ENCODE measurements around the gene MAGI2.

The MAGI2 gene

DNA sequence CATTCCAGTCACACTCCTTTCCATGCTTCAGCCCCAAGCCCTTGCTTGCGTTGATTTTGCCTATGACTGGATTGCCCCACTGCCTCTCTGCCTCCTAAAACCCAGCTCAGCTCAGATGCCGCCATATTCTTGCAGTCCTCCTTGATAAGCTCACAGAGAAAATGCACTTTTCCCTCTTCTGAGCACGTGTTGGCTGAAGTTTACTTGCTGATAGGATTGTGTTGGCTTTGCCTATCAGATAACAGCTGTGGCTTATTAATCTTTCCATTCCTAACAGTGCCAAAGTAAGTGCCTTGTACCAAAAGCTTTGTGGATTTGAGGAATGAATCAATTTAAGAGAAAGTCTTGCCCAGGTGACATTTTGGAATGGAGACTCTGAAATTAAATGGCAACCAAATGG, 1405.7 kb downstream of the MAGI2 start:
- ATAC-seq (replicated peaks) = no peak
- no peak for DNase-seq
- Mint-ChIP-seq H3K4me1 (no peaks in the 10 kb centered on the region), H3K4me3 (no peak overlapping the region), H3K36me3 (no peaks in the 10 kb centered on the region), H3K27me3 (peaks cover 0 to 8% of the 10 kb centered on the region in 2 donors), H3K27ac (peak overlapping the region; percentile 28), H3K9me3 (no peaks in the 10 kb centered on the region)

DNA sequence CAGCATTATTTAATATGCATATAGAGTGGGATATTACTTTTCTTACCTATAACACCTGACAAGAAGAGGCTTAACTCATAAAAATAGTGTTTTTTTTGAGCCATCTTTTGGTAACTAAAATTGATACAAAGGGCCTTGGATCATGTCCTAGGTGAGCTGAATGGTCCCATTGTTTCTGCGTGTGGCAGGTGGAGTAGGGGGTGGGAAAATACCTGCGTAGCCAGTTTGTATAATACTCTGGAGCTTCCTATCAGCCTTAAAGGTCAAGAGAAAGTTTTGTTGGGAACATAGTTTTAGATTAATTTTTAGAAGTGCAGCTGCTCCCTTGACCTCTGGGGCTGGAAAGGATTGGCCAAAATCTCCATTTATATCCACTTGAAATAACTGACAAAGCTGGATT, 1410.3 kb downstream of the MAGI2 start:
- H3K9me3 Mint-ChIP-seq = no peaks in the 10 kb centered on the region
- no peak overlapping the region for H3K4me3 Mint-ChIP-seq
- no peak for ATAC-seq (replicated peaks)
- peaks cover 13 to 25% of the 10 kb centered on the region in 2 donors for H3K27me3 Mint-ChIP-seq
- H3K36me3 Mint-ChIP-seq = no peaks in the 10 kb centered on the region
- no peak for DNase-seq
- H3K4me1 Mint-ChIP-seq = peaks cover 0 to 7% of the 10 kb centered on the region in 2 donors
- no peak overlapping the region for H3K27ac Mint-ChIP-seq

DNA sequence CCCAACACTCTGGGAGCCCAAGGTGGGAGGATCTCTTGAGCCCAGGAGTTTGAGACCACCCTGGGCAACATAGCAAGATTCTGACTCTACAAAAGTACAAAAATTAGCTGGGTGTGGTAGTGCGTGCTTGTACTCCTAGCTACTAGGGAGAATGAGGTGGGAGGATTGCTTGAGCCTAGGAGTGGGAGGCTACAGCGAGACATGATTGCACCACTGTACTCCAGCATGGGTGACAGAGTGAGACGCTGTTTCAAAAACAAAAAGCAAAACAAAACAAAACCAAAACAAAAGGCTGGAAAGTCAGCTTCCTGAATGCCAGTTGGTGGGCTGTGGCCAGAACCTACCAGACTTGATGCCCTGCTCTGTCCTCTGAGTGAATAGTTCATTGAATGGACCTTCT, 1412.0 kb downstream of the MAGI2 start:
- H3K4me3 Mint-ChIP-seq = no peak overlapping the region
- no peak overlapping the region for H3K27ac Mint-ChIP-seq

DNA sequence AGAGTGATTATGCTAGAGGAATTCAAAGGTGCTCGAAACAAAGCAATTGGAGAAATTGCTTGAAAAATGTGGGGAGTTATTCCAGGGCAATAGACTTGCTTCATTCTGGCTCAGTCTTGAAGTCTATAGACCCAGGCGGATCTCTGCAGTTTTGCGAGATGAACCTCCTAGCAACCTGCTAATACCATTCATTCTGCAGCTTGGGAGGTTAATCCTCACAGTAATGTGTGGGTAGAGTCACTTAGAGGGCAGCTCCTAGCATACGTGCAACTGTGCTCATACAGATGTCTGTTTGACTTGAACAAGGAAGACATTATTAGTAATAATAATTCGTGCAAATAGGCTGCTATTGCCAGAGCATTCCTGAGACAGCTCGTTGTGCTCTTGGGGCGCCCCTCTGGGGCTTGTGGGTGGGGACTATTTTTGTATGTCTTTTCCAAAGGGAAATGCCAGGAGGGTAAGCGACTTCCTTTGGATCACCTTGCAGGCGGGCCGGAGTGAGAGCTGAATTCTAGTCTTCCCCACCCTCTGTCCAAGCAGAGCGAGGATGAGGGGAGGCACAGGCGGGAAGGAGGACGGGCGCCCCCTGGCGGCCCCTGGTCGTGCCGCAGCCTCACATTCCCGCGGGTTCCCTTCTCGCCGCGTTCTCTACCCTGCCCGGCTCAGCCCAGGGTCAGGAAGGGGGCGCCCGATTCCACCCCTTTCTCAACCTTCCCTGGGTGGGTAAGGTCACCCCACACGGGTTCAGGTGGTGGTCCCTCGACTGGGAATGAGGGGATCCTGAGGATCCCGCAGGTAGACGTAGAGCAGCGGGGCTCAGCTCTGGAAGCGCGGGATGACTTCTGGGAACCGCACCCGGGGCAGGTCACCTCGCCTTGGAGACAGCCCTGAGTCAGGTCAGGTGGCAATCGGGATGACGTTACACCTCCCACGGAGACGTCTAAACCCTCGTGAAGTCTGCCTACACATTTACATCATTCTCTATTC, 1413.4 kb downstream of the MAGI2 start:
- Mint-ChIP-seq H3K27ac (no peak overlapping the region), H3K4me1 (peaks cover 0 to 7% of the 10 kb centered on the region in 2 donors), H3K27me3 (peaks cover 18 to 29% of the 10 kb centered on the region in 2 donors), H3K4me3 (no peak overlapping the region), H3K36me3 (no peaks in the 10 kb centered on the region), H3K9me3 (no peaks in the 10 kb centered on the region)
- DNase-seq (no peak), ATAC-seq (replicated peaks) (peak; percentile 75 to 77)

More for the DNA sequence above, 1412.0 kb downstream of the MAGI2 start:
- Mint-ChIP-seq H3K9me3 (no peaks in the 10 kb centered on the region), H3K4me1 (peaks cover 0 to 7% of the 10 kb centered on the region in 2 donors), H3K36me3 (no peaks in the 10 kb centered on the region), H3K27me3 (peaks cover 17 to 25% of the 10 kb centered on the region in 2 donors)
- no peak for DNase-seq
- ATAC-seq (replicated peaks) = no peak

DNA sequence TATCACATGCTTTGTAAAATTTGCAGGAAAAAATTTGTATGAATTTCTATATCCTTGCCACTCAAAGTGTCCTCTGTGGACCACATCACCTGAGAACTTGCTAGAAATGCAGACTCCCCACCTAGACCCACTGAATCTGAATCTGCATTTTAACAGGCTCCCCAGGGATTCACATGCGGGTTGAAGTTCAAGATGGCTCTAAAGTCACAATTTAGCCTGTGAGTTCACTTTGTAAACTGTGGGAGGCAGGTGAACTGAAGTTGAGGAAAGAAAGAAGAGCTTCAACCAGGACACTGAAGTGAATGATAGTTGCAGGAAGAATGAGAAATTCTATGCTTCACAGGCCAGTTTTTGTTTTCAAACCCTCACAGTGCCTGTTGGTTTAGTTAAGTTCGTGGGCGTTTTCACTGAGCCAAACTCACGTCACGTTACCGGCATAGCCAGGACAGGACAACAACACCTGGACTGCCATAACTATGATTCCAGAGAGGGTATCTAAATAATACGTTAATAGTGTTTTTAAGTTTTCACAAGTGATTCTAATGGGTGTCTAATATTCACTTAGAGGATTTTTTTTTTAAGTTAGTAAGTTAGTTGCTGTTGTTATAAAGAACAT, 1414.9 kb downstream of the MAGI2 start:
- peaks cover 0 to 7% of the 10 kb centered on the region in 2 donors for H3K4me1 Mint-ChIP-seq
- no peak overlapping the region for H3K27ac Mint-ChIP-seq
- DNase-seq = no peak
- H3K4me3 Mint-ChIP-seq = no peak overlapping the region
- no peak for ATAC-seq (replicated peaks)
- no peaks in the 10 kb centered on the region for H3K9me3 Mint-ChIP-seq
- H3K36me3 Mint-ChIP-seq = no peaks in the 10 kb centered on the region
- H3K27me3 Mint-ChIP-seq = peaks cover 23 to 32% of the 10 kb centered on the region in 2 donors

DNA sequence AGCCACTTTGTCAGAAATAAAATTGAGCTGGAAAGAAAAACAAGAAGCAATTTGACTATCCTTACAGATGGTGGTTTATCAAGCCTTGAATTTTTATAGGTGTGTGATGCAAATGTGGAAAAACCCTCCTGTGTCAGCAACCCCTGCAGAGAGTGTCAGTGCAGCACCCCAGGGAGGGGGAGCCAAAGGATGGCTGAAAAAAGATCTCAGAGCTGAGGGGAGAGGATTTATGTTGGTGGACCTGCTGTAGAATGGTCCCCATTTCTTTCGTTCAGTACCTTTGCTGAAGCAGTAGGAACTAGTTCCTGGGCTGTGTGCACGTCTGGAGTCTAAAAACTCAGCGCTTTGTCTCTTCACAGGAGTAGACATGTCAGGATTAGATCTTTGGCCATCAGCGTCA, 1415.9 kb downstream of the MAGI2 start:
- no peak for DNase-seq
- Mint-ChIP-seq H3K27me3 (peaks cover 31 to 42% of the 10 kb centered on the region in 2 donors), H3K9me3 (no peaks in the 10 kb centered on the region), H3K36me3 (no peaks in the 10 kb centered on the region), H3K27ac (no peak overlapping the region), H3K4me3 (no peak overlapping the region), H3K4me1 (peaks cover 0 to 7% of the 10 kb centered on the region in 2 donors)
- no peak for ATAC-seq (replicated peaks)

DNA sequence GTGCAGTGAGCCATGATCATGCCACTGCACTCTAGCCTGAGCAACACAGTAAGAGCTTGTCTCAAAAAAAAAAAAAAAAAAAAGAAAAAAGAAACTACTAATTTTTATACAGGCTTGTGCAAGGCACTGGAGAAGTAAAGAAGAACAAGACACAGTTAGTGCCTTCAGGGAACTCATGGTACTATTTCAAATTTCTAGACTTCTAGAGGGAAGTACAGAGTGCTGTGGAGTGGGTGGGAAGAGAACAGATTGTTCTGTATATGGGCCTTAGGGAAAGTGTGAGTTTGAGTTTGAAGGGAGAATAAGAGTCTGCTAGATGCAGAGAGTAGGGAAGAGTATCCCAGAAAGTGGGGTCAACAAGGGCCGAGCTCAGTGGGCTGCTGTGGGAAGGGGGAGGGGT, 1420.1 kb downstream of the MAGI2 start:
- no peak for DNase-seq
- no peak for ATAC-seq (replicated peaks)
- no peaks in the 10 kb centered on the region for H3K36me3 Mint-ChIP-seq
- H3K4me1 Mint-ChIP-seq = no peaks in the 10 kb centered on the region
- peaks cover 21 to 30% of the 10 kb centered on the region in 2 donors for H3K27me3 Mint-ChIP-seq
- H3K27ac Mint-ChIP-seq = no peak overlapping the region
- no peak overlapping the region for H3K4me3 Mint-ChIP-seq
- H3K9me3 Mint-ChIP-seq = no peaks in the 10 kb centered on the region

DNA sequence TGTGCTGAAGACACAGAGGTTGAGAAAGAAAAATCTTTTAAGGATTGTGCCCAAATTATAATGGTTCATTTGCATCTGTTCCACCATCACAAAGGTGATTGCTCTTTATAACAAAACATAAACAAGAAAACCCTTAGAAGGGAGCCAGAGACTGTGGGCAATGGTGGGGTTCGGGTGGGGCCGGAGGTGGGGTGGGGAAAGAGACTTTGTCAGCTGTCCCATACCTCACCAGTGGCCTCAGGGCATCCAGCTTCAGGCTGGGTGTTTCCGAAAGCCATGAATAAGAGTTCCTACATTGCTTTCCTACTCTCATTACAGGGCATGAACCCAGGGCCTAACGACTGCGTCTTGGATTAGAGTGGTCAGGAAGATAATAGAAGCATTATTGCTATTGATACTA, 1427.0 kb downstream of the MAGI2 start:
- no peak overlapping the region for H3K4me3 Mint-ChIP-seq
- no peak overlapping the region for H3K27ac Mint-ChIP-seq
- no peaks in the 10 kb centered on the region for H3K4me1 Mint-ChIP-seq
- H3K36me3 Mint-ChIP-seq = no peaks in the 10 kb centered on the region
- DNase-seq = no peak
- no peaks in the 10 kb centered on the region for H3K9me3 Mint-ChIP-seq
- ATAC-seq (replicated peaks) = no peak
- no peaks in the 10 kb centered on the region for H3K27me3 Mint-ChIP-seq

DNA sequence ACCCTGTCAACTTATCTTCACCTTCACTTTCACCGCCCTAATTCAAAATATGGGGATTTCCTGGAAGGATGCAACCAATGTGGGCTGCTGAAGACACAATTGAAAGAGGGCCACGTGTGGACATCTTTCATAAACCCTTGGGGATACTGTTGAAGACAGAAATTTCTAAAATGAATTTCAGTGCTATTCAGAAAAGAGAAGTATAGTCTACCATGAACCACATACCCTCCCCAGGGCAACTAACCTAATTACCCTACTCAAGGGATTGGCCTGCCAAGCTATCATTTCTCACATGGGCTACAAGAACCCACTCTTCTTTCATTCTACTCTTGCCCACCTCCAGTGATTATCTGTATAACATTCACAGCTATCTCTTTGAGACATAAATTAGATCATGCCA, 1428.9 kb downstream of the MAGI2 start:
- no peak overlapping the region for H3K4me3 Mint-ChIP-seq
- H3K36me3 Mint-ChIP-seq = no peaks in the 10 kb centered on the region
- no peaks in the 10 kb centered on the region for H3K27me3 Mint-ChIP-seq
- no peak for DNase-seq
- H3K4me1 Mint-ChIP-seq = peaks cover 2 to 8% of the 10 kb centered on the region in 2 donors
- peak; percentile 63 to 68 for ATAC-seq (replicated peaks)
- H3K27ac Mint-ChIP-seq = no peak overlapping the region
- H3K9me3 Mint-ChIP-seq = no peaks in the 10 kb centered on the region

DNA sequence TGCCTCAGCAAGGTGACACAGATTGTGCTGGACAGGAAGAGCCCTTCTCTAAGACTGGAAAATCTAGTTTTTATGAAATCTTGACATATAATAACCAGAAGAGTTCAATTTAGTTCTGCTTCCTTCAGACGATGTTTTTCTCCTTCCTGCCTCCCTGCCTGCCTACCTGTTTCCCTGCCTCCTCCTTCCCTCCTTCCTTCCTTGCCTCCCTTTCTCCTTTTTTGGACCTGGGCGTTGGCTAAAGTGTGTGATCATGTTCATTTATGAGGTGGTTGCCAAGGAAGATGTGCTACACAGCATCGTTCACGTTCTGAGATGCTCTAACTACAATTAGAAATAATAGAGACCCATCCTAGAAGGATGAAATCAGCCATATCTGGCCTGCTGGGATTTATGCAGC, 1430.3 kb downstream of the MAGI2 start:
- Mint-ChIP-seq H3K27ac (no peak overlapping the region), H3K9me3 (no peaks in the 10 kb centered on the region), H3K4me3 (no peak overlapping the region), H3K36me3 (no peaks in the 10 kb centered on the region), H3K27me3 (peaks cover 0 to under 1% of the 10 kb centered on the region in 2 donors), H3K4me1 (peaks cover 4 to 15% of the 10 kb centered on the region in 2 donors)
- ATAC-seq (replicated peaks) (no peak), DNase-seq (no peak)

DNA sequence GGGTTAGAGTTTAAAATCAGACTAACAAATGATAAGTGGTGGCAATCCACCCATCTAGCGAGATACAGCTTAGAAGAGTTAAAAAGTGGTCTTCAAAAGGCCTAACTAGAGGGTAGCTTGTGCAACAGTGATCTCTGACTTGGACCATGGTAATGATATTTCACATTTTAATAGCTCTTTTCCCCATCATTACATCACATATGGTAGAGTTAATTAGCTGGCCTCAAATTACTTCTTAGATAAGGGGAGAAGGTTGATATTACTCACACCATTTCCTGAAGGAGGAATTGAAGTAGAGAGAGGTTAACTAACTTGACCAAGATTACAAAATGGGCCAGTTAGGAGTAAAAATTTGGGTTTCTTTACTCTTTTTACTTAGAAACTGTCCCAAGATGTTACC, 1431.3 kb downstream of the MAGI2 start:
- Mint-ChIP-seq H3K9me3 (no peaks in the 10 kb centered on the region), H3K4me1 (peaks cover 8 to 15% of the 10 kb centered on the region in 2 donors), H3K4me3 (no peak overlapping the region), H3K27ac (no peak overlapping the region), H3K36me3 (no peaks in the 10 kb centered on the region), H3K27me3 (peaks cover 6 to 7% of the 10 kb centered on the region in 2 donors)
- ATAC-seq (replicated peaks) (no peak), DNase-seq (no peak)

DNA sequence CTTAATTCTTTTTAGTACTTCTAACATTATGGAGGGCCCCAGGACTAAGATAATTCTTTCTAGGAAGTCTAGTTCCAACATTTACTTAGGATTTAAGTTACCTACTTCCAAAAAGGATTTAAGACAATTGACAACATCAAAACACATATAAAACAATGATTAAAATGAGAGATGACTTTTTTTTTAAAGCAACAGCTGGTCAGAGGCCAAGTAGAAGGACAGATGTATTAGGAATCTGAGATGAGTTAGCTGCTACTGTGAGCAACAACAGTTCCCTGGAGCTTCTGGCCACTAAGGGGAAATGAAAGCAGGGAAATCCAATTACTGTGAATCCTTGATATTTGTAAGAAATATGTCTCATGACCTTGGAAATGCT, 1432.6 kb downstream of the MAGI2 start:
- Mint-ChIP-seq H3K36me3 (no peaks in the 10 kb centered on the region), H3K4me3 (no peak overlapping the region), H3K27me3 (peaks cover 6 to 7% of the 10 kb centered on the region in 2 donors), H3K4me1 (peaks cover 8 to 15% of the 10 kb centered on the region in 2 donors), H3K27ac (peak overlapping the region; percentile 92), H3K9me3 (no peaks in the 10 kb centered on the region)
- ATAC-seq (replicated peaks) = no peak
- no peak for DNase-seq

DNA sequence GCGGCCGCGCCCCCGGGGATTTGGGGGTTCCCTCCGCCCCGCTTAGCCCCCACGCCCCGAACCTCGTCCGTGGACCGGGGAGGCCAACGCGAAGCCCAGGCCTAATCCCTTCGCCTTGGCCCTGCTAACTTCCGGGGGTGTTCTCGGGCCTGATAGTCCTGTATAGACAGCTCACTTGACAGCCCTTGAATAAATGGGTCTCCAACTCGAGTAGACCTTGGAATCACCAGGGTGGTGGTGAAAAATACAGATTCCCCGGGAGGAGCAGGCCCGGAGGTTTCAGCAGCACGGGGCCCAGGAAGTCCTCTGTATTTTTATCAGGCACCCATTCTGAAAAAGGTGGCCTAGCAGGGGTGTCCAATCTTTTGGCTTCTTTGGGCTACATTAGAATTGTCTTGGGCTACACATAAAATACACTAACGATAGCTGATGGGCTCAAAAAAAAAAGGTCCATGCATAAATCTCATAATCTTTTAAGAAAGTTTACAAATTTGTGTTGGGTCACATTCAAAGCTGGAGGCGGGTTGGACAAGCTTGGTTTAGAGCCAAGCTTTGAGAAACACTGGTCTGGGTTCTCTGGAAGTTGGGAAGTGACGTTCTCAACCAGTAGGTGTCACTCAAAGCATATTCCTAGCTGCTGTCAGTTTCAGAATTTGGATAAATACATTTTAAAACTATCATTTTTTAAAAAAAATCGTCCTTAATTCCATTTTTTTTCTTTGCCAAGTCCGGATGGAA, 1433.2 kb downstream of the MAGI2 start:
- Mint-ChIP-seq H3K4me1 (peaks cover 8 to 15% of the 10 kb centered on the region in 2 donors), H3K27ac (peak overlapping the region; percentile 92), H3K9me3 (no peaks in the 10 kb centered on the region), H3K36me3 (no peaks in the 10 kb centered on the region), H3K4me3 (peak overlapping the region; percentile 79 to 94), H3K27me3 (peaks cover 6 to 7% of the 10 kb centered on the region in 2 donors)
- DNase-seq (peak; percentile 35), ATAC-seq (replicated peaks) (peak; percentile 49 to 51)

DNA sequence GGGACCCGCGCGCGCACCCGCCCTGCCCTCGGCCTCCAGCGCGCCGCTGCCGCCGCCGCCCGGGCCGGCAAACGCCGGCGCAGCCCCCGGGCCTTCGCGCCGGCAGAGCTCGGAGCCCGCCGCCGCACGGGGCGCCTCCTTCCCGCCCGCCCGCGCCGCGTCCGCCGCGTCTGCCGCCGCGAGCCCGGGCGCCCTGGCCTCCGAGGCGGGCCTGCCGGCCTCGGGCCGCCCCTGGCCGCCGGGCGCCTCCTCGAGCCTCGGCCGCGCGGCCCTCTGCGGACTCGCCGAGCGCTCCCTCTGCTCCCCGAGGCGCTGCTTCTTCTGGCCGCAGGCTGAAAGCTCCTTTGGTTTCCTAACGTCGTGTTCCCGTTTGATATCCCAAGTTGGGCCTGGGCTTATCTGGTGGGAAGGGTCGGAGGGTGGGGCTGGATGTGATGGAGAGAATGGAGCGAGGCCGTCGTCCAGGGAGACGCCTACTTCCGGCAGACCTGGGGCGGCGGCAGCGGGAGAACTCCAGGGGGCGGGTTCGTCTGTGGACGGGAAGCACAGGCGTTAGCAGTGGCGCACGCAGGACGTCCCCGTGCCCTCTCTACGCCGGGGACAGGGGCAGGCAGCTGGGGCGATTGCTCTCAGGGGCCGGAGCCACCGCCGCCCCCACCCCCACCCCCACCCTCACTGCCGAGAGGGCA, 1433.9 kb downstream of the MAGI2 start:
- no peaks in the 10 kb centered on the region for H3K9me3 Mint-ChIP-seq
- H3K27me3 Mint-ChIP-seq = peaks cover 6 to 7% of the 10 kb centered on the region in 2 donors
- peaks cover 8 to 15% of the 10 kb centered on the region in 2 donors for H3K4me1 Mint-ChIP-seq
- no peaks in the 10 kb centered on the region for H3K36me3 Mint-ChIP-seq
- peak overlapping the region; percentile 95 for H3K27ac Mint-ChIP-seq
- H3K4me3 Mint-ChIP-seq = peak overlapping the region; percentile 93 to 94
- DNase-seq = peak; percentile 68
- ATAC-seq (replicated peaks) = peak; percentile 82
